Measurements from ENCODE around the gene HOMER3. TPM values are rescaled to one million over a fixed set of nuclear protein-coding genes. Genes with fewer than 3 reads are reported as not detected.

HOMER3 gene
- total and polyA plus RNA-seq, 9 of the 15 experiments (the other 6 are each of a cell fraction or from before 2014, with no cell fraction given): 1.3 to 5.1 (median 3.7) TPM; not detected in 2

- no peaks in the 10 kb centered on the region for H3K79me2 ChIP-seq (ENCODE audit: control insufficient read depth, insufficient read depth, low read length)
- FAIRE-seq: no peak
- 25% methylated on average over 5 of the region's 7 CpGs for WGBS (ENCODE audit: insufficient coverage, low coverage, missing lambda C conversion rate)
- H3K9ac ChIP-seq (ENCODE audit: insufficient read depth in 1 of 2, low read depth in 2 of 2, low read length in 2 of 2): no peak overlapping the region
- intact Hi-C loops (cut with micrococcal nuclease): no loop called here
- peaks cover 4% of the 10 kb centered on the region in 2 experiments; a peak in 3 of 5 replicates for H3K4me1 ChIP-seq (replicated peaks in 1 of 2; ENCODE audit: control insufficient read depth in 2 of 2, insufficient read depth in 2 of 2, low read length in 2 of 2)
- H2AFZ ChIP-seq (ENCODE audit: low read depth, low read length): no peak overlapping the region
- H4K20me1 ChIP-seq (replicated peaks; ENCODE audit: control insufficient read depth, insufficient read depth, low read length): no peaks in the 10 kb centered on the region
- ATAC-seq: no peak
- BruUV-seq (replicated peaks): no TSS peak
- CTCF ChIA-PET (ENCODE audit: low intra/inter-chr PET ratio): no interaction called here
- H3K4me3 ChIP-seq: no peak overlapping the region
- no peaks in the 10 kb centered on the region for H3K9me3 ChIP-seq (replicated peaks; ENCODE audit: control insufficient read depth, insufficient read depth, low read depth, low read length)
- H3K4me2 ChIP-seq (ENCODE audit: insufficient read depth, low read length): no peak overlapping the region
- no peak overlapping the region for H3K27ac ChIP-seq (ENCODE audit: extremely low read depth, low read depth, low read length)
- no peaks in the 10 kb centered on the region for H3K9me1 ChIP-seq (ENCODE audit: control insufficient read depth, insufficient read depth, low read length)
- TF ChIP-seq CBX5 (IDR thresholded peaks at IDR 0.05; ENCODE audit: borderline replicate concordance, low read depth): no peak
- no peak for TF ChIP-seq ARID1B (IDR thresholded peaks at IDR 0.05)
- no peak for TF ChIP-seq ZNF583 (CRISPR knock-in tag; IDR thresholded peaks at IDR 0.05)
- TF ChIP-seq KLF6 (CRISPR knock-in tag; IDR thresholded peaks at IDR 0.05; ENCODE audit: borderline replicate concordance): no peak
- TF ChIP-seq SRSF7 (optimal IDR thresholded peaks at IDR 0.05; ENCODE audit: low read depth, low read length): no peak
- TF ChIP-seq RBM22 (IDR thresholded peaks at IDR 0.05; ENCODE audit: low read depth, low read length, poor library complexity, severe bottlenecking): no peak
- TF ChIP-seq ZNF384 (IDR thresholded peaks at IDR 0.05; ENCODE audit: low read depth, low read length): no peak
- TF ChIP-seq NR2F6 (CRISPR knock-in tag; IDR thresholded peaks at IDR 0.05): no peak
- no peak for TF ChIP-seq MTF1 (CRISPR knock-in tag; IDR thresholded peaks at IDR 0.05; ENCODE audit: borderline replicate concordance)
- no peak for TF ChIP-seq HIVEP1 (CRISPR knock-in tag; IDR thresholded peaks at IDR 0.05)
- TF ChIP-seq ARID4B (CRISPR knock-in tag; IDR thresholded peaks at IDR 0.05): no peak
- peaks cover 11 to 29% of the 10 kb centered on the region in 2 experiments; a peak in 3 of 5 replicates for H3K27me3 ChIP-seq (ENCODE audit: control insufficient read depth in 2 of 2, insufficient read depth in 2 of 2, low read length in 2 of 2)
- in situ Hi-C loops (cut with MboI): no loop called here
- DNase-seq (ENCODE audit: extremely low read depth in 1 of 4, low spot score in 3 of 4): no peak
- POLR2A ChIA-PET: interaction anchor here (1.1 kb wide), 1 partner anchor 18 kb away, joined by 4 read pairs; no protein-coding TSS in a partner anchor
- no peaks in the 10 kb centered on the region for H3K36me3 ChIP-seq (ENCODE audit: control insufficient read depth, insufficient read depth, low read length)
These were observed 39.5 kb upstream of the HOMER3 start for GRCh38 chr19:18980432-18981020.
